ENCODE measurements around the gene RABL2B.
"Not testable (repeated sequence)": the region's sequence is repeated elsewhere in the genome, so short reads cannot be mapped to it uniquely, and the experiment has no call there.

DNA sequence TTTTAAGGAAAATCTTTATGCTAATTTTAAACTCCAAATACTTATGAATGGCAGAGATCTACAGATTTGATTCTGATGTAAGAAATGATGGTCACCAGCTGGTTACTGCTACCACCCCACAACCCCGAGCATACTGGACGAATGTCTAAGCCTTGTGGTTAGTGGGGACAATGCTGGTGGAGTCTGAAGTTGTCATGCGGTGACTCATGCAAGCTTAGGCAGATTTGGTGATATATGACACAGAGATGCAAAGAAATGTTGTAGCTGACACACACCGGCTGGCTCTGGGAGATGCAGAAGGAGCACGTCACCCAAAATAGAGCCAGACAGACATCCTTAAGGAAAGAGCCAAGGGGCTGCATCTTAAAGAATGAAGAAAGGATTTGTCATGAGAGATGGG, 3.5 kb upstream of the RABL2B start:
- TF ChIP-seq, protein P1, sequence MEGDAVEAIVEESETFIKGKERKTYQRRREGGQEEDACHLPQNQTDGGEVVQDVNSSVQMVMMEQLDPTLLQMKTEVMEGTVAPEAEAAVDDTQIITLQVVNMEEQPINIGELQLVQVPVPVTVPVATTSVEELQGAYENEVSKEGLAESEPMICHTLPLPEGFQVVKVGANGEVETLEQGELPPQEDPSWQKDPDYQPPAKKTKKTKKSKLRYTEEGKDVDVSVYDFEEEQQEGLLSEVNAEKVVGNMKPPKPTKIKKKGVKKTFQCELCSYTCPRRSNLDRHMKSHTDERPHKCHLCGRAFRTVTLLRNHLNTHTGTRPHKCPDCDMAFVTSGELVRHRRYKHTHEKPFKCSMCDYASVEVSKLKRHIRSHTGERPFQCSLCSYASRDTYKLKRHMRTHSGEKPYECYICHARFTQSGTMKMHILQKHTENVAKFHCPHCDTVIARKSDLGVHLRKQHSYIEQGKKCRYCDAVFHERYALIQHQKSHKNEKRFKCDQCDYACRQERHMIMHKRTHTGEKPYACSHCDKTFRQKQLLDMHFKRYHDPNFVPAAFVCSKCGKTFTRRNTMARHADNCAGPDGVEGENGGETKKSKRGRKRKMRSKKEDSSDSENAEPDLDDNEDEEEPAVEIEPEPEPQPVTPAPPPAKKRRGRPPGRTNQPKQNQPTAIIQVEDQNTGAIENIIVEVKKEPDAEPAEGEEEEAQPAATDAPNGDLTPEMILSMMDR (IDR thresholded peaks at IDR 0.05; ENCODE audit: extremely low read depth in 1 of 2, insufficient read depth in 1 of 2, low read depth in 1 of 2, low read length in 2 of 2) = not testable (repeated sequence)
- TF ChIP-seq, protein P2, sequence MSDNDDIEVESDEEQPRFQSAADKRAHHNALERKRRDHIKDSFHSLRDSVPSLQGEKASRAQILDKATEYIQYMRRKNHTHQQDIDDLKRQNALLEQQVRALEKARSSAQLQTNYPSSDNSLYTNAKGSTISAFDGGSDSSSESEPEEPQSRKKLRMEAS (IDR thresholded peaks at IDR 0.05; ENCODE audit: insufficient read depth, insufficient read length) = not testable (repeated sequence)
- TF ChIP-seq POLR2A (IDR thresholded peaks at IDR 0.05; ENCODE audit: low read depth, low read length); EZH2 (IDR thresholded peaks at IDR 0.05; ENCODE audit: borderline replicate concordance, low read depth, low read length, severe bottlenecking); POLR2AphosphoS5 (IDR thresholded peaks at IDR 0.05; ENCODE audit: insufficient read depth, low read depth, low read length): not testable (repeated sequence)
